Liver (tissue), 9 donors: Measurements from ENCODE around the gene SLC7A6OS. TPM values are rescaled to one million over a fixed set of nuclear protein-coding genes. Genes with fewer than 3 reads are reported as not detected.

Experiments used
- DNase-seq: peaks from one replicate; pipeline ENCODE4 v3.0.0-alpha.2; 2017; ENCODE audit warnings: low spot score
- H3K27ac ChIP-seq, 2 donors: one replicate each; pipeline ENCODE4 v1.7.0; 2013; ENCODE audit warnings: inconsistent platforms in 2 of 2, low read length in 2 of 2, control low read depth in 1 of 2, low read depth in 1 of 2, mild to moderate bottlenecking in 1 of 2
- H3K27me3 ChIP-seq, 4 donors: one replicate each; pipeline versions ENCODE4 v1.6.1 to v1.7.0; 2013; ENCODE audit warnings: low read length in 3 of 4, inconsistent platforms in 1 of 4, mild to moderate bottlenecking in 1 of 4, moderate library complexity in 1 of 4; ENCODE audit not compliant: control insufficient read depth in 4 of 4, insufficient read depth in 4 of 4
- H3K36me3 ChIP-seq, 4 donors: one replicate each; pipeline versions ENCODE4 v1.6.1 to v1.7.0; 2013; ENCODE audit warnings: low read length in 3 of 4, mild to moderate bottlenecking in 3 of 4, low read depth in 1 of 4, moderate library complexity in 1 of 4; ENCODE audit not compliant: control insufficient read depth in 4 of 4, insufficient read depth in 3 of 4
- H3K4me1 ChIP-seq, 4 donors: one replicate each; pipeline versions ENCODE4 v1.6.1 to v1.7.0; 2013; ENCODE audit warnings: low read length in 3 of 4, mild to moderate bottlenecking in 3 of 4, moderate library complexity in 1 of 4; ENCODE audit not compliant: control insufficient read depth in 4 of 4, insufficient read depth in 4 of 4
- H3K4me3 ChIP-seq, 3 donors: one replicate each; pipeline versions ENCODE4 v1.6.1 to v1.7.0; 2013; ENCODE audit warnings: low read length in 3 of 3, control low read depth in 1 of 3, low read depth in 1 of 3, mild to moderate bottlenecking in 1 of 3
- H3K9ac ChIP-seq, 2 donors: one replicate each; pipeline ENCODE4 v1.7.0; 2013; ENCODE audit warnings: low read length in 2 of 2, mild to moderate bottlenecking in 2 of 2, moderate library complexity in 2 of 2, control low read depth in 1 of 2, low read depth in 1 of 2
- H3K9me3 ChIP-seq, 4 donors: one replicate each; pipeline versions ENCODE4 v1.6.1 to v1.7.0; 2013; ENCODE audit warnings: low read length in 3 of 4; ENCODE audit not compliant: control insufficient read depth in 4 of 4
- ATF3 ChIP-seq: IDR thresholded peaks from 2 replicates; pipeline ENCODE4 v1.6.1; 2016; ENCODE audit warnings: antibody characterized with exemption
- CTCF ChIP-seq: fragments of 150-350 bp; IDR thresholded peaks from 2 replicates; pipeline ENCODE4 v1.5.1; 2017; ENCODE audit warnings: improper control_type of control experiment, low read depth, low read length; ENCODE audit not compliant: missing input control
- EGR1 ChIP-seq, 2 donors: IDR thresholded peaks; 2 replicates each; pipeline ENCODE4 v1.6.1; 2016 to 2018; ENCODE audit warnings: antibody characterized with exemption in 2 of 2, low read depth in 2 of 2
- FOXA1 ChIP-seq: IDR thresholded peaks from 2 replicates; pipeline ENCODE4 v1.6.1; 2016; ENCODE audit warnings: antibody characterized with exemption
- FOXA2 ChIP-seq: IDR thresholded peaks from 2 replicates; pipeline ENCODE4 v1.6.1; 2016; ENCODE audit warnings: antibody characterized with exemption
- GABPA ChIP-seq, 2 donors: IDR thresholded peaks in 1 of 2; conservative IDR thresholded peaks in 1 of 2; 2 replicates each; pipeline ENCODE4 v1.6.1; 2016; ENCODE audit warnings: antibody characterized with exemption in 2 of 2, mild to moderate bottlenecking in 1 of 2, moderate library complexity in 1 of 2
- HNF4A ChIP-seq, 2 donors: conservative IDR thresholded peaks; 2 replicates each; pipeline ENCODE4 v1.6.1; 2016; ENCODE audit warnings: antibody characterized with exemption in 2 of 2, mild to moderate bottlenecking in 2 of 2
- HNF4G ChIP-seq: IDR thresholded peaks from 2 replicates; pipeline ENCODE4 v1.6.1; 2016; ENCODE audit warnings: antibody characterized with exemption
- JUND ChIP-seq, 2 donors: IDR thresholded peaks; 2 replicates each; pipeline ENCODE4 v1.6.1; 2016; ENCODE audit warnings: antibody characterized with exemption in 2 of 2
- MAX ChIP-seq: IDR thresholded peaks from 2 replicates; pipeline ENCODE4 v1.6.1; 2016; ENCODE audit warnings: antibody characterized with exemption
- NR2F2 ChIP-seq: IDR thresholded peaks from 2 replicates; pipeline ENCODE4 v1.6.1; 2016; ENCODE audit warnings: antibody characterized with exemption
- RAD21 ChIP-seq, 2 donors: IDR thresholded peaks; 2 replicates each; pipeline ENCODE4 v1.6.1; 2016; ENCODE audit warnings: antibody characterized with exemption in 2 of 2, mild to moderate bottlenecking in 2 of 2
- RXRA ChIP-seq, 2 donors: IDR thresholded peaks; 2 replicates each; pipeline ENCODE4 v1.6.1; 2017 to 2018; ENCODE audit warnings: antibody characterized with exemption in 2 of 2, mild to moderate bottlenecking in 1 of 2
- SP1 ChIP-seq: IDR thresholded peaks from 2 replicates; pipeline ENCODE4 v1.6.1; 2018; ENCODE audit warnings: antibody characterized with exemption, mild to moderate bottlenecking
- TAF1 ChIP-seq: conservative IDR thresholded peaks from 2 replicates; pipeline ENCODE4 v1.6.1; 2016; ENCODE audit warnings: antibody characterized with exemption, mild to moderate bottlenecking
- YY1 ChIP-seq: IDR thresholded peaks from 2 replicates; pipeline ENCODE4 v1.6.1; 2016; ENCODE audit warnings: antibody characterized with exemption, mild to moderate bottlenecking
- ZBTB33 ChIP-seq: IDR thresholded peaks from 2 replicates; pipeline ENCODE4 v1.6.1; 2016; ENCODE audit warnings: antibody characterized with exemption
- WGBS: extraction: QIAGEN DNeasy Blood & Tissue Kit; methylation state at CpG from one replicate; pipeline ENCODE4 v1.1.7; 2013; 5-methylcytosine and 5-hydroxymethylcytosine counted together
- polyA plus RNA-seq, 2 donors: library from polyadenylated mRNA; stranded (reverse) in 1 of 2; unstranded in 1 of 2; fragments of 200-250 nt in 1 of 2; fragments of >200 nt in 1 of 2; fragmentation: Nextera tagmentation in 1 of 2; extraction: Ambion mirVana in 1 of 2; gene quantifications; one replicate each; pipeline versions ENCODE4 v1.2.1 to v1.2.3, GENCODE V29; 2013 to 2015
- total RNA-seq, 2 donors: library from RNA; depleted of rRNA; stranded (reverse); fragments of >200 nt; gene quantifications; one replicate each; pipeline ENCODE4 v1.2.3, GENCODE V29; 2014
- donor health status: healthy.
- donor health status: healthy.
- donor health status: healthy.
- donor health status: healthy.
- donor health status: healthy.

The SLC7A6OS gene
- total and polyA plus RNA-seq, 4 donors: 2.6 to 8.3 (median 5.5) TPM

GRCh38 chr16:68324780-68325357 lies 14.1 kb upstream of the SLC7A6OS start:
- no peak overlapping the region for H3K9ac ChIP-seq
- H3K27ac ChIP-seq: no peak overlapping the region
- no peak for DNase-seq
- TF ChIP-seq RXRA (IDR thresholded peaks at IDR 0.05): no peak
- no peak for TF ChIP-seq FOXA1
- H3K27me3 ChIP-seq: no peaks in the 10 kb centered on the region
- H3K36me3 ChIP-seq: peaks cover 7 to 28% (median 19%) of the 10 kb centered on the region in 4 donors
- WGBS: 96% methylated on average over 8 of the region's 8 CpGs
- peaks cover 0 to 5% (median 2%) of the 10 kb centered on the region in 4 donors for H3K4me1 ChIP-seq
- H3K9me3 ChIP-seq: no peaks in the 10 kb centered on the region
- H3K4me3 ChIP-seq: no peak overlapping the region

- WGBS: 96% methylated on average over 5 of the region's 5 CpGs
- Histone ChIP-seq H3K4me3 (no peak overlapping the region), H3K36me3 (peaks cover 7 to 33% (median 22%) of the 10 kb centered on the region in 4 donors), H3K9ac (no peak overlapping the region), H3K27ac (no peak overlapping the region), H3K9me3 (no peaks in the 10 kb centered on the region), H3K4me1 (peaks cover 0 to 5% (median 2%) of the 10 kb centered on the region in 4 donors), H3K27me3 (no peaks in the 10 kb centered on the region)
- no peak for DNase-seq
- TF ChIP-seq EGR1 (IDR thresholded peaks at IDR 0.05; ENCODE audit: low read depth in 2 of 2): no peak
- no peak for TF ChIP-seq NR2F2
- TF ChIP-seq HNF4G: no peak
- no peak for TF ChIP-seq JUND (IDR thresholded peaks at IDR 0.05)
- TF ChIP-seq SP1: no peak
- no peak for TF ChIP-seq RXRA (IDR thresholded peaks at IDR 0.05)
- no peak for TF ChIP-seq ZBTB33
- no peak for TF ChIP-seq RAD21 (IDR thresholded peaks at IDR 0.05)
- TF ChIP-seq FOXA2: no peak
- TF ChIP-seq TAF1: no peak
- TF ChIP-seq GABPA (IDR thresholded peaks at IDR 0.05 in 1 of 2, conservative IDR thresholded peaks at IDR 0.05 in 1 of 2): no peak
- no peak for TF ChIP-seq YY1
- TF ChIP-seq ATF3: no peak
- no peak for TF ChIP-seq MAX
- no peak for TF ChIP-seq CTCF
- no peak for TF ChIP-seq HNF4A (conservative IDR thresholded peaks at IDR 0.05)
- TF ChIP-seq FOXA1: no peak
Measured at GRCh38 chr16:68324336-68324735, 13.6 kb upstream of the SLC7A6OS start.
